GM10266 (cell line): ENCODE data around the gene SPINT2.

Experiments used
- DNase-seq: peaks from one replicate; pipeline ENCODE4 v3.0.0; 2012; ENCODE audit errors: extremely low spot score
- CTCF ChIP-seq: IDR thresholded peaks from 2 replicates; pipeline ENCODE4 v1.5.1; 2012; ENCODE audit warnings: mild to moderate bottlenecking, low read depth; ENCODE audit not compliant: control insufficient read depth, insufficient read depth; ENCODE audit errors: missing control alignments

The SPINT2 gene

DNA sequence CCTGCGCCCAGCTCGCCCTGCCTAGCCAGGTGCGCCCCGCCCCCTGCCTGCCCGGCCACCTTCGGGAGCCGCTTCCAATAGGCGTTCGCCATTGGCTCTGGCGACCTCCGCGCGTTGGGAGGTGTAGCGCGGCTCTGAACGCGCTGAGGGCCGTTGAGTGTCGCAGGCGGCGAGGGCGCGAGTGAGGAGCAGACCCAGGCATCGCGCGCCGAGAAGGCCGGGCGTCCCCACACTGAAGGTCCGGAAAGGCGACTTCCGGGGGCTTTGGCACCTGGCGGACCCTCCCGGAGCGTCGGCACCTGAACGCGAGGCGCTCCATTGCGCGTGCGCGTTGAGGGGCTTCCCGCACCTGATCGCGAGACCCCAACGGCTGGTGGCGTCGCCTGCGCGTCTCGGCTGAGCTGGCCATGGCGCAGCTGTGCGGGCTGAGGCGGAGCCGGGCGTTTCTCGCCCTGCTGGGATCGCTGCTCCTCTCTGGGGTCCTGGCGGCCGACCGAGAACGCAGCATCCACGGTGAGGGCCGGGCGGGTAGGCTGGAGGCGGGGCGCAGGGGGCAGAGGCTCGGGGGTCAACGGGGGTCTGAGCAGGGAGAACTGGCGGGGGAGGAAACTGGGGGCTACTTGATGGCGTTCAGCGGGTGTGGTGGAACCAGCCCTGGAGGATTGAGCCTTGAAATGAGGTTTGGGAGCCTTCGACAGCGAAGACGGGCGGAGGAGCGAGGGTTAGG lies at the start of gene SPINT2:
SPINT2 (plus strand) TSS at position 88 of the 727 bp plus-strand sequence; CDS start at position 408, 320 bp downstream.
- DNase-seq, result peak; percentile 60

GRCh38 chr19:38216785-38217641 lies 47.4 kb upstream of the SPINT2 start:
- no peak for TF ChIP-seq CTCF
- no peak for DNase-seq

More for the DNA sequence above, at the start of gene SPINT2:
- no peak for TF ChIP-seq CTCF

- no peak for TF ChIP-seq CTCF
- DNase-seq, result no peak
Observed at GRCh38 chr19:38218204-38218603, 46.2 kb upstream of the SPINT2 start.

- no peak for TF ChIP-seq CTCF
- DNase-seq, result no peak
Observed at GRCh38 chr19:38219221-38219620, 45.2 kb upstream of the SPINT2 start.

- no peak for DNase-seq
- TF ChIP-seq CTCF, result no peak
Observed at GRCh38 chr19:38221421-38221820, 43.0 kb upstream of the SPINT2 start.

GRCh38 chr19:38221919-38222830 lies 42.2 kb upstream of the SPINT2 start:
- TF ChIP-seq CTCF, result no peak
- no peak for DNase-seq
